Type B pancreatic cell (in vitro differentiated cells): Measurements from ENCODE around the gene FAM210B. TPM values are rescaled to one million over a fixed set of nuclear protein-coding genes. Genes with fewer than 3 reads are reported as not detected.

Experiments
- DNase-seq: peaks from one replicate; pipeline ENCODE4 v3.0.0; 2021; ENCODE audit warnings: mixed read lengths; ENCODE audit not compliant: unreplicated experiment; ENCODE audit errors: extremely low spot score
- H3K27ac Mint-ChIP-seq: 2 replicates; pipeline ENCODE4 v1.8.0; 2021; ENCODE audit warnings: mild to moderate bottlenecking, mixed read lengths
- H3K27me3 Mint-ChIP-seq: 2 replicates; pipeline ENCODE4 v1.8.0; 2021; ENCODE audit warnings: mixed read lengths
- H3K36me3 Mint-ChIP-seq: 2 replicates; pipeline ENCODE4 v1.8.0; 2021; ENCODE audit warnings: mixed read lengths
- H3K4me1 Mint-ChIP-seq: one replicate; pipeline ENCODE4 v1.8.0; 2021; ENCODE audit warnings: mixed read lengths; ENCODE audit not compliant: unreplicated experiment
- H3K4me3 Mint-ChIP-seq: 2 replicates; pipeline ENCODE4 v1.8.0; 2021; ENCODE audit warnings: mild to moderate bottlenecking, mixed read lengths
- H3K9me3 Mint-ChIP-seq: 2 replicates; pipeline ENCODE4 v1.8.0; 2021; ENCODE audit warnings: mixed read lengths
- CTCF ChIP-seq: fragments of 200-600 bp; sonication (generic); conservative IDR thresholded peaks from 2 replicates; pipeline ENCODE4 v1.5.0; 2021; ENCODE audit warnings: antibody characterized with exemption, mild to moderate bottlenecking
- total RNA-seq: library from RNA; stranded (reverse); gene quantifications from 2 replicates; pipeline ENCODE4 v1.2.1, GENCODE V29; 2021; ENCODE audit warnings: low replicate concordance

The FAM210B gene
- total RNA-seq, 1 donor from 2014 or later, result 58.3 TPM

- no peaks in the 10 kb centered on the region for H3K27me3 Mint-ChIP-seq
- TF ChIP-seq CTCF, result no peak
- no peak for DNase-seq
- H3K4me3 Mint-ChIP-seq, result no peak overlapping the region
- no peaks in the 10 kb centered on the region for H3K4me1 Mint-ChIP-seq
- H3K27ac Mint-ChIP-seq, result no peak overlapping the region
- H3K9me3 Mint-ChIP-seq, result no peaks in the 10 kb centered on the region
- H3K36me3 Mint-ChIP-seq, result peaks cover 22% of the 10 kb centered on the region
Observed at GRCh38 chr20:56369179-56369578, 10.4 kb downstream of the FAM210B start.

GRCh38 chr20:56371977-56372376 is 13.2 kb downstream of the FAM210B start:
- no peak overlapping the region for H3K4me3 Mint-ChIP-seq
- peaks cover 14% of the 10 kb centered on the region for H3K36me3 Mint-ChIP-seq
- H3K4me1 Mint-ChIP-seq, result no peaks in the 10 kb centered on the region
- no peak for DNase-seq
- TF ChIP-seq CTCF, result no peak
- H3K9me3 Mint-ChIP-seq, result no peaks in the 10 kb centered on the region
- no peak overlapping the region for H3K27ac Mint-ChIP-seq
- no peaks in the 10 kb centered on the region for H3K27me3 Mint-ChIP-seq

GRCh38 chr20:56372850-56373249 is 14.1 kb downstream of the FAM210B start:
- Mint-ChIP-seq H3K4me3 (no peak overlapping the region), H3K27me3 (no peaks in the 10 kb centered on the region), H3K4me1 (no peaks in the 10 kb centered on the region), H3K27ac (no peak overlapping the region), H3K36me3 (peaks cover 12% of the 10 kb centered on the region), H3K9me3 (no peaks in the 10 kb centered on the region)
- DNase-seq, result no peak
- TF ChIP-seq CTCF, result no peak

- no peak overlapping the region for H3K27ac Mint-ChIP-seq
- peaks cover 20% of the 10 kb centered on the region for H3K36me3 Mint-ChIP-seq
Observed at GRCh38 chr20:56373942-56374341, 15.2 kb downstream of the FAM210B start.

GRCh38 chr20:56376331-56376730 is 17.6 kb downstream of the FAM210B start:
- Mint-ChIP-seq H3K27ac (no peak overlapping the region), H3K9me3 (no peaks in the 10 kb centered on the region), H3K36me3 (peaks cover 20% of the 10 kb centered on the region), H3K27me3 (no peaks in the 10 kb centered on the region), H3K4me3 (no peak overlapping the region), H3K4me1 (no peaks in the 10 kb centered on the region)
- no peak for DNase-seq
- no peak for TF ChIP-seq CTCF

More at GRCh38 chr20:56373942-56374341, 15.2 kb downstream of the FAM210B start:
- TF ChIP-seq CTCF, result no peak
- no peak overlapping the region for H3K4me3 Mint-ChIP-seq
- no peaks in the 10 kb centered on the region for H3K9me3 Mint-ChIP-seq
- no peaks in the 10 kb centered on the region for H3K4me1 Mint-ChIP-seq
- no peaks in the 10 kb centered on the region for H3K27me3 Mint-ChIP-seq
- DNase-seq, result no peak

GRCh38 chr20:56378386-56378785 is 19.6 kb downstream of the FAM210B start:
- no peaks in the 10 kb centered on the region for H3K27me3 Mint-ChIP-seq
- H3K4me1 Mint-ChIP-seq, result no peaks in the 10 kb centered on the region
- H3K4me3 Mint-ChIP-seq, result no peak overlapping the region
- TF ChIP-seq CTCF, result no peak
- no peak for DNase-seq
- peaks cover 13% of the 10 kb centered on the region for H3K36me3 Mint-ChIP-seq
- H3K27ac Mint-ChIP-seq, result no peak overlapping the region
- H3K9me3 Mint-ChIP-seq, result no peaks in the 10 kb centered on the region
